GM20000 (cell line): ENCODE measurements around the gene KDM4B.

Experiments
- DNase-seq: peaks from one replicate; pipeline ENCODE4 v3.0.0; 2012; ENCODE audit warnings: low spot score
- TF ChIP-seq, protein P1 (sequence below): IDR thresholded peaks from 2 replicates; pipeline ENCODE4 v1.5.1; 2012; ENCODE audit warnings: mild to moderate bottlenecking, control low read depth; ENCODE audit errors: extremely low read depth, missing control alignments

KDM4B gene

DNA sequence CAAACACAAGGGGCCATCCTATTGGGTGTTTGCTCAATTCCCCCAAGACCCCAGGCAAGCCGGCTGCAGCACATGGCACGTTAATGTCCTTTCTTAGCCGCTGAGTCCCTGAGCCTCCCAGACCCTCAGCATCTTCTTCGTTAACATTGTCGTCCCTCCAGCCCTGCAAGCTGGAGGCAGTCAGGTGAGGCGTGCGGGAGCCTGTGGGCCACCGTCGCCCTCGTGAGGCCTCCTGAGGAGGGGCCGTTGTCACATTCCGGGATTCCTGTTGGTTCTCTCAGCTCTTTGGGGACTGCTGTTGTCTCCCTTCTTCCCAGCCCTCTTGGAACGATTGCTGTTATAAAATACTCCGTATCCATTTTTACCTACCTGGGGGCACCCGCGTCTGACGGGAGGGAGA, 140.6 kb downstream of the KDM4B start:
- TF ChIP-seq, protein P1, sequence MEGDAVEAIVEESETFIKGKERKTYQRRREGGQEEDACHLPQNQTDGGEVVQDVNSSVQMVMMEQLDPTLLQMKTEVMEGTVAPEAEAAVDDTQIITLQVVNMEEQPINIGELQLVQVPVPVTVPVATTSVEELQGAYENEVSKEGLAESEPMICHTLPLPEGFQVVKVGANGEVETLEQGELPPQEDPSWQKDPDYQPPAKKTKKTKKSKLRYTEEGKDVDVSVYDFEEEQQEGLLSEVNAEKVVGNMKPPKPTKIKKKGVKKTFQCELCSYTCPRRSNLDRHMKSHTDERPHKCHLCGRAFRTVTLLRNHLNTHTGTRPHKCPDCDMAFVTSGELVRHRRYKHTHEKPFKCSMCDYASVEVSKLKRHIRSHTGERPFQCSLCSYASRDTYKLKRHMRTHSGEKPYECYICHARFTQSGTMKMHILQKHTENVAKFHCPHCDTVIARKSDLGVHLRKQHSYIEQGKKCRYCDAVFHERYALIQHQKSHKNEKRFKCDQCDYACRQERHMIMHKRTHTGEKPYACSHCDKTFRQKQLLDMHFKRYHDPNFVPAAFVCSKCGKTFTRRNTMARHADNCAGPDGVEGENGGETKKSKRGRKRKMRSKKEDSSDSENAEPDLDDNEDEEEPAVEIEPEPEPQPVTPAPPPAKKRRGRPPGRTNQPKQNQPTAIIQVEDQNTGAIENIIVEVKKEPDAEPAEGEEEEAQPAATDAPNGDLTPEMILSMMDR, result no peak
- no peak for DNase-seq

DNA sequence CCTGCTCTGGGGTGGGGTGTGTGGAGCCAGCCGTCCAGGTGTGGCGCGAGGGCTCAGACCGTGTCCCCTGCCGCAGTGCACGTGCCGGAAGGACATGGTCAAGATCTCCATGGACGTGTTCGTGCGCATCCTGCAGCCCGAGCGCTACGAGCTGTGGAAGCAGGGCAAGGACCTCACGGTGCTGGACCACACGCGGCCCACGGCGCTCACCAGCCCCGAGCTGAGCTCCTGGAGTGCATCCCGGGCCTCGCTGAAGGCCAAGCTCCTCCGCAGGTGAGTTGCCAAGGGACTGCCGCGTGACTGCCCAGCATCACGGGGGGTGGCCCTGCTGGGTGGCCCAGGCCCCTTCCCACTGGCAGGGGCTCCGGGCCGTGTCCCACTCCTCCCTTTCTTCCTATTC, 141.6 kb downstream of the KDM4B start:
- TF ChIP-seq, protein P1, result no peak
- DNase-seq, result no peak

DNA sequence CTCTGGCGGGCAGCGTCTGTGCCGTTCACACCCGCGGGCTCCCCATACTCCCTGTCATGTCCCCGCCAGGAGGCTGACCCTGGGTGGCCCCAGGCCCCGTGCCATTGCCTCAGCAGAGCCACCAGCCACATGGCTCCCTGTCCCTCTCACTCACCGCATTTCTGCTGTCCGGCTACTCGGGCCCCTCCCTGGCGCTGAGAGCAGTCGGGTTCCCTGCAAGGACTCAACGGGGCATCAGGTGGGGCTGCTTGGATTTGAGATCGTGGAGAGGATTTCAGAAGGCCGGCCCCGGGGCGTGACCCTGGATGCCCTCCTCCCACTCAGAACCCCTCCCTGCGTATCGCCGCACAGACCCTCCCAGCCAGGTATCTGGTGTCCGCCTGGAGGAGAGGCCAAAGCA, 142.1 kb downstream of the KDM4B start:
- TF ChIP-seq, protein P1, result no peak
- no peak for DNase-seq

DNA sequence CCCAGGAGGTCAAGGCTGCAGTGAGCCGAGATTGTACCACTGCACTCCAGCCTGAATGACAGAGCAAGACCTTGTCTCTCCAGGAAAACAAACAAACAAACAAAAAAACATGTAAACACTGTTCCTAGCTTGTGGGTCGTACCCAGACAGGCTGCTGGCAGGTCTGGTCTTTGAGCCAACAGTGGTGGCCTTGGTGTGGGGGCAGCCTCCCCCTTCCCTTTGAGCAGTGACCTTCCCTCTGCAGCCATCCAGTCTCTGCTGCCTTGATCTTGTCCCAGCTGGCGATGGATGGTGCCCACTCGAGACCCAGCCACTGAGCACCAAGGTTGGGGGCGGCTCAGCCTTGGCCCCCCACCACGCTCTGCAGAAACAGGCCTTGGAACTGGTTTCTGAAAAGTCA, 143.3 kb downstream of the KDM4B start:
- TF ChIP-seq, protein P1, result no peak
- DNase-seq, result no peak

DNA sequence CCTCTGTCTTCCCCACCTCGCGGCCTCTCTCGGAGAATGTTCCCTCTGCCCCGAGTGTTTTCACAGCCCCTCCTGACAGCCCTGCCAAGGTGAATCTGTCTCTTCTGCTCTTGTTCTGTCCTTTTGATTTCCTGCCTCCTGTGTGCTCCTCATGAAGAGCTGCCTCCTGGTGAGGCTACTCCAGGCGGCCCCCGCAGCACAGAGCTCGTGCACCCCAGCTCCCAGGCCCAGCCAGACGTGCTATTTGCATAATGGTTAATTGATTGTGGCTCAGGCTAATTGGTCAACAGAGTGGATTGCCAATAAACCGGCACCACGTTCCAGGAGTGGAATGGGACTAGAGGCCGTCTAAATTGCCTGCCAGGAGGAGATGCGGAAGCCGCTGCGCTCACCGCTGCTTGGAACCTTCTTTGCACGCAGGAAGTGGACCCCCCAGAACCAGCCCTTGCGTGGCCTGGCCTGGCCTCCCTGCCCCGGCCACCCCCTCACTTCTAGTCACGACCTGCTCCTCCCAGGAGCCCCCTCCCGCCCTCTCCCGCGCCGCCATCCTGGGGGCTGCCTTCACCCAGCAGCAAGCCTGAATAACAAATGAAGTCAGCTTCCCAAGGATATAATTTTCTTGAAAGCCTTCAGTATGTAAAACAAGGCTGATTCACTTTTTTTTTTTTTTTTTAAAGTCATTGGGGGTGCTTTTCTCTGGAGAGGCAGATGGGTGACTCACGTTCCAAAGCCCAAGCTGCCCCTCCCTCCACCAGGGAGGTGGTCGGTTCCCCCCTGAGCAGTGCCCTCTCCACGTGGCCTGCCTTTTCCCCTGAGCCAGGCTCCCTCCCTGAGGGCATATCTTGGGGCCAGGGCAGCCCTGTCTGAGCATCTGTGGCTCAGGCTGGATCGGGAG, 144.0 kb downstream of the KDM4B start:
- TF ChIP-seq, protein P1, result no peak
- DNase-seq, result no peak

DNA sequence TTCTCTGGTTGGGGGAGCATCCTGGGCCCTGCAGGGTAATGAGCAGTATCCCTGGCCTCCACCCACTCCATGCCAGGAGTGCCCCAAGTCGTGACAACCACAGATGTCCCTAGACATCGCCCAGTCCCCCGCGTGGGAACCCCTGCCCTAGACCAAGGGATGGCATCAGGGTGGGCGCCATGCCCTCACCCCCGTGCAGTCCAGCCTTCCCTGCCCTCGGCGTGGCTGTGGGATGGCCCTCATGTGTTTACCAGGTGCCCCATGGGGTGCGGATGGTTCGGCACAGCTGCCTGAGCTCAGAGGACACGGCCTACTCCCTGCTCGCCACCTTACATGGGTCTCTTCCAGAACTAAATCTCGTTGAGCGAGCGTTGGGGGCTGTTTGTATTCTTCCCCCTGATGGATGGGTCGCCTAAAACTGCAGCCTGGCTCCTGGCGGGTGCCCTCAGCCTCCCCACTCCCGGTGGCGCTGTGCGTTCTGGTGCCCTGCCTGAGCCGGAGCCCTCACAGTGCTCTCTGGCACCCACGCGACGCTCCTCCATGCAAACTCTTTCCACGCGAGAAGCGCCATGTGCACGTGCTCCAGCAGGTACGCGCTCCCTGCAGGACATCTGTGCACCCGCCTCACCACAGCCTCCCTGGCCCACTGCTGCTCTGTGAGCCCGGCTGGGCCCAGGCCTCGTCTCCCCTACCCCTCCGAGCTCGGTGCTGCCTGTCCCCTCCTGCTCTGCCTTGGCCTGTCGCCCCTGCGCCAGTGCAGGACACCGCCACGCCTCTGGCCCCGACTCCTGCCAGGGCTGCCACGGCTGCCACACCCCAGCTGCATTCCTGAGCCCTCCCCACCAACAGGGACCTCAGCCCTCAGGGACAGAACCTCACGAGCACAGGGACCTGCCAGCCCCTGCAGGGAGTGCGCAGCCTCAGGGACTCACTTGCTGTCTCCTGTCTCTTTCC, 145.0 kb downstream of the KDM4B start:
- DNase-seq, result no peak
- TF ChIP-seq, protein P1, result no peak

DNA sequence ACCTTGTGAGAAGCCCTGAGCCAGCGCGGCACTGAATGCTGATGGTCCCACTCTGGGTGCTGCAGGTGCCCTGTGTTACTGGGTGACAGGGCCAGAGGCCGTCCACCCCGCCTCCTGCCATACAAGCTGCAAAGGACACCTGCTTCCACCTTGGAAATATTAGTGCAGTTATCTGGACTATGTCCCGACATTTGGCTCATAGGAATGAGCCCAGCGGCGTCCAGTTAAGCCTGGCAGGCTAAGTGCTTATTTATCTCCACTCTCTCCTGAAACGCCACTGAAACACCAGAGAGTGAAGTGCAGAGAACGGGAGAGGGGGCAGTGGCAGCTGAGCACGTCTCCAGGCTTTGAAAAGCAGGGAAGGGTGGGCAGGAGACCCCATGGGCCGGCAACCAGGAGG, 145.8 kb downstream of the KDM4B start:
- TF ChIP-seq, protein P1, result no peak

More for the DNA sequence above, 145.8 kb downstream of the KDM4B start:
- DNase-seq, result no peak
